Measurements from ENCODE around the gene PRICKLE4. TPM values are rescaled to one million over a fixed set of nuclear protein-coding genes. Genes with fewer than 3 reads are reported as not detected.

Gene PRICKLE4
- total RNA-seq, 2 donors from 2014 or later = 11.4 to 11.6 TPM

DNA sequence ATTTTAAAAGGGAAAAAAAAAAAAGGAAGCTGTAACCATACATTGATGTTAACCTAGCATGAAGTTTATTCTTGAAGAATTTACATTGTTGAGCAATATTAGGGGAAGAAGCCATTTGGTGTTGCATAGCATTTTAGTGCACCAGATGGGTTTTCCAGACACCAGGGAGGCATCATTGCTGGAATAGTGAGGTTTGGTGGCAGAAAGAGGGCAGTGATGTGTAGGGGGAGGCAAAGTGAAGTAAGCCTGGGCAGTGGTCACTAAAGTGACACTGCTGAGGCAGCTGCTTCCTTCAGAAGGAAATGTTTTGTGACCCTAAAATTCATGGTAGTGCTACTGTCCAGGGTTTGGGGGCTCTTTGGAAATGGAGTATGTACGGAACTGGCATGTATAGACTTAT lies 9.5 kb downstream of the PRICKLE4 start:
- H3K4me1 ChIP-seq (replicated peaks) = peaks cover 12% of the 10 kb centered on the region
- no peak for TF ChIP-seq POLR2AphosphoS5 (IDR thresholded peaks at IDR 0.05)
- TF ChIP-seq POLR2A (IDR thresholded peaks at IDR 0.05) = no peak
- TF ChIP-seq, protein P1, sequence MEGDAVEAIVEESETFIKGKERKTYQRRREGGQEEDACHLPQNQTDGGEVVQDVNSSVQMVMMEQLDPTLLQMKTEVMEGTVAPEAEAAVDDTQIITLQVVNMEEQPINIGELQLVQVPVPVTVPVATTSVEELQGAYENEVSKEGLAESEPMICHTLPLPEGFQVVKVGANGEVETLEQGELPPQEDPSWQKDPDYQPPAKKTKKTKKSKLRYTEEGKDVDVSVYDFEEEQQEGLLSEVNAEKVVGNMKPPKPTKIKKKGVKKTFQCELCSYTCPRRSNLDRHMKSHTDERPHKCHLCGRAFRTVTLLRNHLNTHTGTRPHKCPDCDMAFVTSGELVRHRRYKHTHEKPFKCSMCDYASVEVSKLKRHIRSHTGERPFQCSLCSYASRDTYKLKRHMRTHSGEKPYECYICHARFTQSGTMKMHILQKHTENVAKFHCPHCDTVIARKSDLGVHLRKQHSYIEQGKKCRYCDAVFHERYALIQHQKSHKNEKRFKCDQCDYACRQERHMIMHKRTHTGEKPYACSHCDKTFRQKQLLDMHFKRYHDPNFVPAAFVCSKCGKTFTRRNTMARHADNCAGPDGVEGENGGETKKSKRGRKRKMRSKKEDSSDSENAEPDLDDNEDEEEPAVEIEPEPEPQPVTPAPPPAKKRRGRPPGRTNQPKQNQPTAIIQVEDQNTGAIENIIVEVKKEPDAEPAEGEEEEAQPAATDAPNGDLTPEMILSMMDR (IDR thresholded peaks at IDR 0.05) = no peak
- peaks cover 0 to 3% of the 10 kb centered on the region in 2 donors for H3K36me3 ChIP-seq
- no peak for DNase-seq (ENCODE audit: low spot score)
- H3K27ac ChIP-seq = no peak overlapping the region
- WGBS = 93% methylated on average over 1 of the region's 1 CpG
- H3K9me3 ChIP-seq = no peaks in the 10 kb centered on the region
- no peaks in the 10 kb centered on the region for H3K27me3 ChIP-seq (replicated peaks; ENCODE audit: insufficient read depth)
- H3K4me3 ChIP-seq = no peak overlapping the region
- intact Hi-C loops (cut with DNase I) = no loop called here

DNA sequence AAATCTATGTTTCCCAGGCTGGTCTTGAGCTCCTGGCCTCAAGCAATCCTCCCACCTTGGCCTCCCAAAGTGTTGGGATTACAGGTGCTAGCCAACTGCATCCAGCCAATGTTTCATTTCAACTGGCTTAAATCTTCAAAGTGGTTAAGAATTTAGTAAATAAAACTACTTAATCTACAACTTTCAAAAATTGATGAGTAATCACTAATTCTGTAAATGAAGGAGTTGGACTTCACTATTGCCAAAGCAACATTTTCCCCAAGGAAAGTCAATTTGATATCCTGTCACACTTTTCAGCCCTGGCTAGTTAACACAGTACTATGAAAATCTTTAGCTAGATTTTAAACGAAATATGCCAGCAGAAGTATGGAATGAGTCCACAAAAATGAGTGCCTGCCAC lies 10.7 kb downstream of the PRICKLE4 start:
- peaks cover 0 to 3% of the 10 kb centered on the region in 2 donors for H3K36me3 ChIP-seq
- no peak for DNase-seq (ENCODE audit: low spot score)
- intact Hi-C loops (cut with DNase I) = no loop called here
- no peak overlapping the region for H3K27ac ChIP-seq
- H3K27me3 ChIP-seq (replicated peaks; ENCODE audit: insufficient read depth) = no peaks in the 10 kb centered on the region
- no peak overlapping the region for H3K4me3 ChIP-seq
- no peak for TF ChIP-seq POLR2AphosphoS5 (IDR thresholded peaks at IDR 0.05)
- TF ChIP-seq, protein P1 (IDR thresholded peaks at IDR 0.05) = no peak
- no peak for TF ChIP-seq POLR2A (IDR thresholded peaks at IDR 0.05)
- WGBS = 79% methylated on average over 1 of the region's 1 CpG
- no peaks in the 10 kb centered on the region for H3K4me1 ChIP-seq (replicated peaks)
- H3K9me3 ChIP-seq = no peaks in the 10 kb centered on the region

DNA sequence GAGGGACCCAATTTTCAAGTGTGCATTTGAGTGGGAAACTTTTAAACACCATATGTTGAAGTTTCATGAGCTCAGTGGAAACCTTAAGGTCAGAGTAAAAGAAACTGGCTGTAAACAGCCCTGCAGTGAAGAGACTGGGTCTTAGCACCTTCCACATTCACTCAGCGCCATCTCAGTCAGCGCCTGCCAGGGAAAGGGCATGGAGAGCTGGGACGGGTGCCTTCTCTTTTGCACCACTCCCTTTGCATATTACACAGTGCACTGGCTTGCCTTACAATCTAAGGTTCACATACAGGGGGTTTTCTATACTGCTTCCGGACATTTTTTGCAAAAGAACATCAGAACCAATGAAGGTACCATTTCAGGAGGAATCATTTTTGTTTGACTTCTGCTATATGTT lies 11.4 kb downstream of the PRICKLE4 start:
- WGBS = 86% methylated on average over 4 of the region's 4 CpGs
- Histone ChIP-seq H3K9me3 (no peaks in the 10 kb centered on the region), H3K27me3 (replicated peaks; ENCODE audit: insufficient read depth) (no peaks in the 10 kb centered on the region), H3K27ac (no peak overlapping the region), H3K36me3 (peaks cover 0 to 3% of the 10 kb centered on the region in 2 donors), H3K4me1 (replicated peaks) (no peaks in the 10 kb centered on the region), H3K4me3 (no peak overlapping the region)
- DNase-seq (ENCODE audit: low spot score) = no peak
- intact Hi-C loops (cut with DNase I) = no loop called here
- TF ChIP-seq, protein P1 (IDR thresholded peaks at IDR 0.05) = no peak
- TF ChIP-seq POLR2AphosphoS5 (IDR thresholded peaks at IDR 0.05) (no peak), POLR2A (IDR thresholded peaks at IDR 0.05) (no peak)

DNA sequence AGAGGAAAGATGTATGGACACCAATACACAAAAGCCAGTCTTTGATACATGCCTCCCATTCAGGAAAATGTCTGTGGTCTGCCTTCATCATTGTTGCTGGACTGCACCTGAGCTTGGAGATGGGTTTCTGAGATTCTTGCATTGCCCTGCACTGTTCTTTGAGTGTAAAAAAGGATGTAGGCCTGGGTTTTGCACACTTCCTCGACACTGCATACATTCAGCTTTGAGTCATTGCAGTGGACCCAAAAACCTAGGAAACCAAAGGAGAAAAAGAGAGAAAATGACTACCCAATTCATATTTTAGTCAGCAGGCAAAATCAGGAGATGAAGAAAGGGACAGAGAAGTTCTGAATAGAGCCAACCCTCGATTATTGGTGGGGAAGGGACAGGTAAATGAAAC lies 15.9 kb downstream of the PRICKLE4 start:
- no peak overlapping the region for H3K27ac ChIP-seq
- intact Hi-C loops (cut with DNase I) = no loop called here
- H3K9me3 ChIP-seq = no peaks in the 10 kb centered on the region
- no peak overlapping the region for H3K4me3 ChIP-seq
- DNase-seq (ENCODE audit: low spot score) = no peak
- 89% methylated on average over 2 of the region's 2 CpGs for WGBS
- TF ChIP-seq, protein P1 (IDR thresholded peaks at IDR 0.05) = no peak
- TF ChIP-seq POLR2A (IDR thresholded peaks at IDR 0.05) (no peak), POLR2AphosphoS5 (IDR thresholded peaks at IDR 0.05) (no peak)
- no peaks in the 10 kb centered on the region for H3K4me1 ChIP-seq (replicated peaks)
- no peaks in the 10 kb centered on the region for H3K36me3 ChIP-seq
- no peaks in the 10 kb centered on the region for H3K27me3 ChIP-seq (replicated peaks; ENCODE audit: insufficient read depth)

DNA sequence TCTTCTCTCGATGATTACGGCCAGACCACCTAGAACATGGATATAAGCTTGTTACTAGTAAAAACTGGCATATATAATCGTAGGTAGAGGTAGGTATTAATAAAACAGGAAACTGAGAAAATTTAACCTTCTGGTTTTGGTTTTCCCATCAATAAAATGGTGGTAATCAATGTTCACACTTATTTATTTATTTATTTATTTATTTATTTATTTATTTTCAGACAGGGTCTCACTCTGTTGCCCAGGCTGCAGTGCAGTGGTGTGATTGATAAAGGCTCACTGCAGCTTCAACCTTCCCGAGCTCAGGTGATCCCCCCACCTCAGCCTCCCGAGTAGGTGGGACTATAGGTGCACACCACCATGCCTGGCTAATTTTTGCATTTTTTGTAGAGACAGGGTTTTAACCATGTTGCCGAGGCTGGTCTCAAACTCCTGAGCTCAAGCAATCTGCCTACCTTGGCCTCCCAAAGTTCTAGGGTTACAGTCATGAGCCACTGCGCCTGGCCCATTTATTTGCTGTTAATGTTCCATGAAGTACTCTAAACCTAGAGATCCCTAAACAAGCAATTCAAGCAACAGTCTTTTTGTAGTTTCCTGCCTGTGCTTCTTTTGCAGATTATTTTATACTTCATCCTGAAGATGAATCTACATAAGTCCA lies 18.4 kb downstream of the PRICKLE4 start:
- Histone ChIP-seq H3K4me3 (no peak overlapping the region), H3K27ac (no peak overlapping the region), H3K4me1 (replicated peaks) (no peaks in the 10 kb centered on the region), H3K36me3 (no peaks in the 10 kb centered on the region), H3K27me3 (replicated peaks; ENCODE audit: insufficient read depth) (no peaks in the 10 kb centered on the region), H3K9me3 (no peaks in the 10 kb centered on the region)
- DNase-seq (ENCODE audit: low spot score) = no peak
- WGBS = 93% methylated on average over 7 of the region's 7 CpGs
- TF ChIP-seq POLR2AphosphoS5 (IDR thresholded peaks at IDR 0.05) = no peak
- no peak for TF ChIP-seq POLR2A (IDR thresholded peaks at IDR 0.05)
- TF ChIP-seq, protein P1 (IDR thresholded peaks at IDR 0.05) = no peak
- intact Hi-C loops (cut with DNase I) = no loop called here

Data from prostate gland (tissue), 2 donors.